GM19328 (cell line): ENCODE data around the gene DEFB131A.
"Not testable (repeated sequence)": the region's sequence is repeated elsewhere in the genome, so short reads cannot be mapped to it uniquely, and the experiment has no call there.

Experiments used
- ATAC-seq: cut with Tn5 transposase; IDR thresholded peaks from one replicate; pipeline ENCODE4 v1.9.1; 2021; ENCODE audit warnings: mild to moderate bottlenecking, moderate library complexity; ENCODE audit not compliant: unreplicated experiment

Gene DEFB131A

GRCh38 chr4:9444114-9444513 is at the start of gene DEFB131A:
TSS of gene DEFB131A (plus strand) at chr4:9444414. CDS start at chr4:9444534, 120 bp downstream.
- ATAC-seq: not testable (repeated sequence)

GRCh38 chr4:9405774-9406173 is 38.4 kb upstream of the DEFB131A start:
- not testable (repeated sequence) for ATAC-seq

GRCh38 chr4:9406491-9406890 is 37.7 kb upstream of the DEFB131A start:
- ATAC-seq: not testable (repeated sequence)

DNA sequence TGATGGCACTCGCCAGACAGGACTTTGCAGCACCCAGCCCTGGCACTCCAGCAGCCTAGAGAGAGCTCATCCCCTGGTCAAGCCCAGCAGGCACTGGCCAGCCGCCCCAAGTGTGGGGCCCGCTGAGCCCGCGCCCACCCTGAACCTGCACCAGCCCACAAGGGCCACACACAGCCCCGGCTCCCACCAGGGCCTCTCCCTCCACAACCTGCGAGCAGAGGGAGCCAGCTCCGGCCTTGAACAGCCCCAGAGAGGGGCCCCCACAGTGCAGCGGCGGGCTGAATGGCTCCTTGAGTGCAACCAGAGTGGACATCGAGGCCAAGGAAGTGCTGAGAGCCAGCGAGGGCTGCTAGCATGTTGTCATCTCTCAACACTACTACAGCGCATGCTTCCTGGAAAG is 34.4 kb upstream of the DEFB131A start:
- no peak for ATAC-seq

GRCh38 chr4:9421884-9422455 is 22.2 kb upstream of the DEFB131A start:
- not testable (repeated sequence) for ATAC-seq

DNA sequence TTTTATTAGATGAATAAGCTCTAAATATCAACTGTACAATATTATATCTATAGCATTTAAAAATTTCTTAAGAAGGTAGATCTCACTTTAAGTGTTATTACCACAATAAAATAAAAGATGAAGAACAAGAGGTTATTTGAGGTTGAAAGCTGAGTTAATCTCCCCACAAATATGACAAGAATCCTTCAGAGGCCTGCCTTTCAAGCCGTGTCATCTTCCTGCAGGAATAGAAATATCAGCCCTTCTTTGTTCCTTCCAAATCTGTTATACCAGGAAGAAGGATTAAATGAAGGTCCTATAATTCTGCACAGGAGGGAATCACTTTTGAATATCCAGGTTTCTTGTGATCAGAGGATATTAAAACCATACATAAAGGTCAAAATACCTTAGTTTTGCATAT is 18.3 kb upstream of the DEFB131A start:
- not testable (repeated sequence) for ATAC-seq

GRCh38 chr4:9430061-9430460 is 14.2 kb upstream of the DEFB131A start:
- not testable (repeated sequence) for ATAC-seq

- not testable (repeated sequence) for ATAC-seq
Observed at GRCh38 chr4:9433320-9433719, 10.9 kb upstream of the DEFB131A start.

DNA sequence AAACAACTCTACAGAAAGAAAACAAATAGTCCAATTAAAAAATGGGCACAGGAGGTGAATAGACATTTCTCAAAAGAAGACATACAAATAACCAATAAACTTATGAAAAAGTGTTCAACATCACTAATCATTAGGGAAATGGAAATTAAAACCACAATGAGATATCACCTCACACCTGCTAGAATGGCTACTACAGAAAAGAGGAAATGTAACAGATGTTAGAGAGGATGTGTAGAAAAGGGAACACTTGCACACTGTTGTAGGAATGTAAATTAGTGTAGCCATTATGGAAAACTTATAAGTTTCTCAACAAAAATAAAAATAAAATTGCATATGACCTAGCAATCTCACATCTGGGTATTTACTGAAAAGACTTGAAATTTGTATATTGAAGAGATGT is 7.5 kb upstream of the DEFB131A start:
- ATAC-seq: not testable (repeated sequence)

DNA sequence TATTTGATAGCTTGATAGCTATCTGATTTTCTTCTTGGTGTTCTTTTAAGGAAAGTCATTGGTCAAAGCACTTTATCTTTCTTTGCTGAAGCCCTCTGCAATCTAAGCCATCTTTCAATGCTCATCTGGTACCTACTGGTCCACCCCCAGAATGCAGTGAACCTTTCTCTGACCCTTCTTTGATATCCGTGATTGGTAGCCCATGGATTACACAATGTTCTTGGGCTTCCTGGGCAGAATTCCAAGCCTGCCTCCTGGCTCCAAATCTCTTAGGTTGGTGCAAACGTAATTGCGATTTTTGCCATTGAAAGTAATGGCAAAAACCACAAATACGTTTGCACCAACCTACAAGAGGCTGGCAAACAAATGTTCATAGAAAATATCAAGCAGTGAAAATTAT is 1.9 kb upstream of the DEFB131A start:
- not testable (repeated sequence) for ATAC-seq

DNA sequence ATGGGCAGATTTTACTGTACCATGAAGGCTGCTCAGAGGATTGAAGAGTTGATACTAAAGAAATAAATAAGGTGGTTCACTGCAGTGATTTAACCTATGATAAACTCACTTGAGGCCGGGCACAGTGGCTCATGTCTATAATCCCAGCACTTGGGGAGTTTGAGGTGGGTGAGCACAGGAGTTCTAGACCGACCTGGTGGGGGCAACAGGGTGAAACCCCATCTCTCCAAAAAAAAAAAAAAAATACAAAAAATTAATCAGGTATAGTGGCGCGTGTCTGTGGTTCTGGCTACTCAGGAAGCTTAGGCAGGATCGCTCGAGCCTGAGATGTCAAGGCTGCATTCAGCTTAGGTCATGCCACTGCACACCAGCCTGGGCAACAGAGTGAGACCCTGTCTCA is 467 bp downstream of the DEFB131A start:
- not testable (repeated sequence) for ATAC-seq

- ATAC-seq: not testable (repeated sequence)
Observed at GRCh38 chr4:9452251-9452650, 8.0 kb downstream of the DEFB131A start.

- ATAC-seq: not testable (repeated sequence)
Observed at GRCh38 chr4:9454284-9454683, 10.1 kb downstream of the DEFB131A start.

GRCh38 chr4:9455046-9455445 is 10.8 kb downstream of the DEFB131A start:
- not testable (repeated sequence) for ATAC-seq

DNA sequence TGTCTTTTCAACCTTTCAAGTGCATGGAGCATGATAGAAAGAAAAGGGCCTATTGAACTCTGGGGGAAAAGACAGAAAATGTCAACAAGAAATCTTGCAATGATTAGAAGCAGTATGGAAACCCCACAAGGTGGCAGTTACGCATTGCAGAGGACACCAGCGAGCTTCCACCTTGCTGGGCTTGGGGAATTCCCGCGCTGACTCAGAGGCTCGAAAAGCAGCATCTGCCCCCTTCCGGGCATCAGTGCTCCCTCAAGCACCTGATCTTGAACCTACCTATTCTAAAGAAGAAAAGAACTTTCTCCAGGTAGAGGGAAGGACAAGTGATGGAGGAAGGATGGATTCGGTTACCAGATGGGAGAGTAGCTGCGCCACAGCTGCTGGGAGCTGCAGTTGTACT is 35.3 kb downstream of the DEFB131A start:
- not testable (repeated sequence) for ATAC-seq

DNA sequence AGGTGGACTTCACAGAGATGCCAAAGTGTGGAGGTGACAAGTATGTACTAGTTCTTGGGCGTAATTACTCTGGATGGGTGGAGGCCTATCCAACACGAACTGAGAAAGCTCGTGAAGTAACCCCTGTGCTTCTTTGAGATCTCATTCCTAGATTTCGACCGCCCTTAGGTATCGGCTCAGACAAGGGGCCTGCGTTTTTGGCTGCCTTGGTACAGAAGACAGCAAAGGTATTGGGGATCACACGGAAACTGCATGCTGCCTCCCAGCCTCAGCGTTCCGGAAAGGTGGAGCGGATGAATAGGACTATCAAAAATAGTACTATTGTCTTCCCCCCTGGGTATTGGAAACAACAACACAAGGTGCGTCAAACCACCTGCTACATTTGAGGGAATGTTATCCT is 35.9 kb downstream of the DEFB131A start:
- not testable (repeated sequence) for ATAC-seq

- ATAC-seq: not testable (repeated sequence)
Observed at GRCh38 chr4:9482871-9483270, 38.7 kb downstream of the DEFB131A start.

DNA sequence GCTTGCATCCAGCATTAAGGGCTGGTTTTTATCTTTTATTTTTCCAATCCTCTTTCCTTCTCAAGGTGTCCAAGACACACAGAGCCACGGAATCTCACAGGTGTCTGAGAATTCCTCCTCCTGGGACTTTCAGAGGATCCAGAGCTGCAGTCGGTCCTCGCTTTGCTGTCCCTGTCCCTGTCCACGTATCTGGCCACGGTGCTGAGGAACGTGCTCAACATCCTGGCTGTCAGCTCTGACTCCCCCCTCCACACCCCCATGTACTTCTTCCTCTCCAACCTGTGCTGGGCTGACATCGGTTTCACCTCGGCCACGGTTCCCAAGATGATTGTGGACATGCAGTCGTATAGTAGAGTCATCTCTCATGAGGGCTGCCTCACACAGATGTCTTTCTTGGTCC is 39.5 kb downstream of the DEFB131A start:
- not testable (repeated sequence) for ATAC-seq

DNA sequence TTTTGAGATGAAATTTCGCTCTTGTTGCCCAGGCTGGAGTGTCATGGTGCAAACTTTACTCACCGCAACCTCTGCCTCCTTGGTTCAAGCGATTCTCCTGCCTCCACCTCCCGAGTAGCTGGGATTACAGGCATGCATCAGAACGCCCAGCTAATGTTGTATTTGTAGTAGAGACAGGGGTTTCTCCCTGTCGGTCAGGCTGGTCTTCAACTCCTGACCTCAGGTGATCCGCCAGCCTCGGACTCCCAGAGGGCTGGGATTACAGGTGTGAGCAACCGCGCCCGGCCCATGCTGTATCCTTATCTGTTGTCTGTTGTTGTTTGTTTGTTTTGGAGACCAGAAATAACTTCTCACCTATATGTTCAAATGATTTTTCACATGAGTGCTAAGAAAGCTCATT is 42.7 kb downstream of the DEFB131A start:
- ATAC-seq: not testable (repeated sequence)

DNA sequence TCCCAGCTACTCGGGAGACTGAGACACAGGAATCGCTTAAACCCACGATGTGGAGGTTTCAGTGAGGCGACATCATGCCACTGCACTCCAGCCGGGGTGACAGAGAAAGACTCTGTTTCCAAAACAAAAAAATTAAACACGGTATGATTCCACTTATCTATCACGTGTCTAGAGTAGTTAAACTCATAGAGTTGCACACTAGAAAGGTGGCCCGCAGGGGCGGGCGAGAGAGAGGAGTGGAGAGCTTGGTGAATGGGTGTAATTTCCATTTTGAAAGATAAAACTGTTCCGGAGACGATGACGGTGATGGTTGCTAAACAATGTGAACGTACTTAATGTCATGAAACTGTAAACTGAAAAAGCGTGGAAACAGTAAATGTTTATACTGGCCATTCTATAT is 44.6 kb downstream of the DEFB131A start:
- ATAC-seq: not testable (repeated sequence)

DNA sequence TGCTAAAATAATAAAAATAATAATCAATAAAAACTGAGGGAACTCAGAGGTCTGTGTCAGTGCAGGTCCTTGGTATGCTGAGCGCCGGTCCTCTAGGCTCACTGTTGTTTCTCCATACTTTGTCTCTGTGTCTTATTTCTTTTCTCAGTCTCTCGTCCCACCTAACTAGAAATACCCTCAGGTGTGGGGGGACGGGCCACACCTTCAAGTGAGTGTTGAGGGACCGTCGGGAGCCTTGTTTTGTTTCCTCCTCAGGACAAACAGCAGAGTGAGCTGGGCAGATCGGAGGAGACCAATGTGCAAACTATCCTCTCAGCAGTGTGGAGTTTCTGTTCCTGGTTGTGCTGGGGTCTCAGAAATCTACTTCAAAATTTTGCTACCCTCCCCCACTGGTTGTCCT is 46.3 kb downstream of the DEFB131A start:
- ATAC-seq: not testable (repeated sequence)

DNA sequence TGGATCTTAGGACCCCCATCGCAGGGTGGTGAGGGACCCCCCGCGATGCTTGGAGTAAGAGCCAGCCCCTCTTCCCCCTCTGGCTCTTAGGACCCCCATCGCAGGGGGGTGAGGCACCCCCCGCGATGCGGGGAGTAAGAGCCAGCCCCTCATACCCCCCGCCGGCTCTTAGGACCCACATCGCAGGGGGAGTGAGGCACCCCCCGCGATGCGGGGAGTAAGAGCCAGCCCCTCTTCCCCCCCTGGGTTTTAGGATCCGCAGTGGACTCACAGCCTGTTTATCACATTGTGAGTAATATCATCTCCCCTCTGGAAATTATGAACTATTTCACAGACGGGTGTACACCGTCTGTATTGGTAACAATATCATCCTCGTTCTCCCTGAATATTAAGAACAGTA is 46.8 kb downstream of the DEFB131A start:
- not testable (repeated sequence) for ATAC-seq

- ATAC-seq: not testable (repeated sequence)
Observed at GRCh38 chr4:9493589-9493988, 49.4 kb downstream of the DEFB131A start.
